HG03159 (cell line): ENCODE measurements around the gene FBLN2.
"Not testable (repeated sequence)": the region's sequence is repeated elsewhere in the genome, so short reads cannot be mapped to it uniquely, and the experiment has no call there.

Source experiments
- ATAC-seq: cut with Tn5 transposase; IDR thresholded peaks from one replicate; pipeline ENCODE4 v1.9.1; 2021; ENCODE audit warnings: mild to moderate bottlenecking, moderate library complexity; ENCODE audit not compliant: unreplicated experiment

The FBLN2 gene

DNA sequence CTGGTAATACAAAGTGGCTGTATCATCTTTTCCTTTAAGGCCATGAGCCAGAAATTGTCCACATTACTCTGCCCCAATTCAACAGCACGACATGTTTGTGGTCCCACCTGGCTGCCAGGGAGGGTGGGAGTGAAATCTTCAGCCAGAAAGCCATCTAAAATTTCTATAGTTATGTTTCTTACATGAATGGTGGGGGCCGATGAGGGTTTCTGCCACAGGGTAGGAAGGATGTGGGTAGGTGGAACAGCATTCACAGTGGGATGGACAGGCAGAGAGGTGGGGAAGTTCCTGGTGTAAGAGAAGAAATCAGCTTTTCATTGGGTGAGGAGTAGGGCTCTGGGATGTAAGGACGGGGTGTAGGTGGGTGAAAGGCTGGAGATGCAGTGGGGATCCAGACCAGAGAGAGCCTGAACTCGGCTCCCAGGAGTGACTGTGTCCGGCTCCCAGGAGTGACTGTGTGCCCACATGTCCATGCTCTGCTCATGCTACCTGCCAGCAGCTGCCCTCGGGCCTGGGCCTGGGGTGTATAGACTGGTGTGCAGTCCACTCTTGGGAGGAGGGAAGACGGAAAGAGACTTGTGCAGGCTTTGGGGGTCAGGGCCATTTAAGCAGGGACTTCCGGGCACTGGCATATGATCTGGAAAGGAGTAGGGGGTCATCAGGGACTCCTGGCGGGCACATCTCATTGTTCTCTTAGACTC, 3.8 kb upstream of the FBLN2 start:
- ATAC-seq, result no peak

DNA sequence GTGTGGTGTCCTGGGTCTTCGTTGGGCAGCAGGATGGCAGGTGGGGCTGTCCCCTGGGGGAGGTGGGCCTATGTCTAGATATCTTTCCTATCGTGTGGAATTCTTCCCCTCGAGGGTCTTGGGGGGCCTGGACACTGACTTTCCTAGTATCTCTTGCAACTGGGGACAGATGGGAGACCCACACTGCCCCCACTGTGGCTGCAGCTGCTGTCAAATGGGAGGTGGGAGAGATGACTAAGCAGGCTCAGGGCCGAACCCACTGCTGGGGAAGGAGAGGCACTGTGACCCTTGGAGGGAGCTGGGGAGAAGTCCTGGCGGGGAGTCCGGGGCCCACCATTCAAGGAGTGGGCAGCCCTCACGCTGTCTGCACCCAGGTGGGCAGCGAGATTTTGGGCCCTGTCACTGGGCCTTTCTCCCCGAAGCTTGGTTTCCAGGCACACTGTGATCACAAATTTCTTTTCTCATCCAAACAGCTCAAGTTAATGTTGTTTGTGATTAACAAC, 2.9 kb upstream of the FBLN2 start:
- ATAC-seq, result no peak

DNA sequence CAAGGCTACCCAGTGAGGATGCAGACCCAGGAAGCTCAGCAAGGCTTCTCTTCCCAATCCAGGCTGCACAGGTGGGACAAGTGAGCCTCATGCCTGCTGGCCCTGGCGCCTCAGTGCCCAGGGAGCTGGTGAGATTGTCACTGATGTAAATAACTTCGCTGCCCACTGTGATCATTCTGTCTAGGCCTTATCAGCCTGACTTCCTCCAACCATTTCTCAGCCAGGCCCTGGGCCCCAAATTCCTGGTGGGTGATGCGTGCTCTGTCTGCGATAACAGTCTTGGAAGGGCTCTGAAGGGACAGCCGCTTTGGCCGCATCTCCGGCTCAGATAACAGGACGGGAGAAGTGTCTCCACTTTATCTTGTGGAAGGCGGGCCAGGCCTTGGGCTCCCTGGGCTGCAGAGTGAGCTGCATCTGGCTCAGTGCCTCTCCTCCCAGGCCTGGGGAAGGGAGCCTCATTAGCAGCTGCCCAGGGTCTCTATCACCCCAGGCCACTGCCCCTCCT, 2.2 kb upstream of the FBLN2 start:
- ATAC-seq, result no peak

DNA sequence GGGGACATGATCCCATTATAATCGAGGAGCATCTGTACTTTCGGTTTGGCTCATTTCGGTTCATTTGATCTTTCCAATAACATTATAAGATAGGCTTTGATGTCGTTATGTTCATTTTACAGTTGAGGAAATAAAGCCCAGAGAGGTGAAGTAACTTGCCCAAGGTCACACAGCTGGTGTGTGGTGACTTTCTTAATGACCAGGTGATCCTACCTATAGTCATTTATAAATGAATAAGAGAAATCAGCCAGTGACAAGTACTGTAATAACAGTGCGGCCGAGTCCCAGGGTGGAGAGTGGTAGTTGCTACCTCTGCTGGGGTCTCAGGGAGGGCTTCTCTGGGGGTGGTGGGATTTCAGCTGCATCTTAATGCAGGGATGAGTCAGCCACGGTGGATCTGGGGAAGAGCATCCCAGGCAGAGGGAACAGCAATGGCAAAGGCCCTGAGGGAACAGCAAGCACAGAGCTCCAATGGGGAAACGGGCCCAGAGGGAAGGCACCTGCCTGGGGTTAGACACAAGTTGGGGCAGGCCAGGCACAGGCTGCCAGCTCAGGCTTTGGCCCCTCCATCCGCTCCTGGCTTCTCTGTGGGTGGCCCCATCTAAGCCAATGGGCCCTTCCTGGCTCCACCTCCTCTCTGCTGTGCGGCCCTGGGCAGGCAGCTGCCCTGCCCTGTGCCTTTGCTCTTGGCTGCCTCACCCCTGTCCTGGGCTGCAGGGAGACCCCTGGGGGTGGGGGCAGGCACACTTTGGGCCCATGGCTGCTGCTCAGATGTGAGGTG, 1.1 kb upstream of the FBLN2 start:
- no peak for ATAC-seq

DNA sequence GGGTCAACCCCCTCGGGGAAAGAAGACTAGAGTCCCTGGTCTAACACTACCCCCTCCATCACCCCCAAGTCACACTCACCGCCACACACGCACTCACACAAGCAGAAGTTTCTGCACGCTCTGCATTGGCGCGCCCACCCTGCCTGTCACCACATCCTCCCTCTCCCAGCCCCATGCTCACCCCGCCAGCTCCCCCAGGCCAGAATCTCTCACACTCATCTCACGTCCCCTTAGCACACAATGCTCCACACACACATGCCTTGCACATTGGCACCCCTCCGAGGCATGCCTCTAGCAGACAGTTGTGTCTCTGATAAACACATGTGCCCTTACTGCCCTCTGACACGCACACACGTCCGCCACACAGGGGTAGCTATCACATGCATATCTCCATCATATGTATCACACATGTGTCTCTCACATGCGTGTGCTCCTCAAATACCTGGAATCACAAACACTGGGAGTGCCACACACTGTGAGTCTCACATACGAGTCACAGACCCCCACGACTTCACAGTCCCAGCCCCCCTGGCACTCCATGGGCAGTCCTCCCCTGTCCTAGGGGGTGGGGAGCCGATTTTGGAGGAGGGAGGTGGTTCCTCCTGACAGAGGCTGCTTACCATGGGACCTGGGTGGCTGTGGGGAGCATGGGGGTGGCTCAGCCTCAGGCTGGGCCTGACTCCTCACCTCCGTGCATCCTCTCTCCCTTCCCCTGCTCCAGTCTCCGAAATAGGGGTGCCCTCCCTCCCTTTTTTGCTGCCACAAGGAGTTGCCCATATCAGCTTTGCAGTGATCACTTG, 898 bp downstream of the FBLN2 start:
- no peak for ATAC-seq

DNA sequence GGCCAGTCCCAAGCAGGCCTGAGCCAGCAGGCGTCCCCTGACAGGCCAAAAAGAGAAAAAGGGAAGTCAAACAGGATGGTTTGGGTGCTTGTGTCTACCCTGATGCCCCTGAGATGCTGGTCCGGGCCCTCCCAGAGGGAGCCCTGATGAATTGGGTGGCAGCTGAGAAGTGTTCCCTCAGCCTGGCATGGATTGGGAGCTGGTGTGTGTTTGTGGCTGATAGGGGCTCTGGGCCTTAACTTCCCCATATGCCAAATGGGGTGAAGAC, 1.4 kb downstream of the FBLN2 start:
- no peak for ATAC-seq

DNA sequence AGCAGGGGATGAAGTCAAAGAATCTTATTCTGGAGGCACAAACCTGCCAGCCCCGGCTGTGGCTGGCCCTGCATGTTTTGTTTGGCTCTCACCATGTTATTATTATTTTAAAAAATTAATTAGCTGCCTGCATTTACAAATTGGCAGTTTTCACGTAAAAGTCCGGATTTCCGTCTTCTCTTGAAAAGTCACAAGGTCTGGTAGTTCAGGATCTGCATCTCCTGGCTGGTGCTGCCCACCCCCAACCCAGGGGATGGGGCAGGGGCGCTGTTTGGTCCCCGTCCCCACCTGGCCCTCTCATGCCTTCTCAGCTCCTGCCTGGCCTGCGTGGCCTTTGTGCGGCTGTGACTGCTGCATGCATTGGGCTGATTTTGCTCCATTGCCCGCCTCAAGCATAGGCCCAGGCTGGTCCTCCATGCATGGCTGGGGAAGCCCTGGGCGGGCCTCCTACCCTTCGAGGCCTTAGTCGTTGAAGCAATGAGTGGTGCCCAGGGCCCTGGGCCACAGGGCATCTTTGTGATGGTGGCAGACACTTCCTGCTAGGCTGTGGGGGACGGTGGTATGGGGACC, 2.0 kb downstream of the FBLN2 start:
- no peak for ATAC-seq

DNA sequence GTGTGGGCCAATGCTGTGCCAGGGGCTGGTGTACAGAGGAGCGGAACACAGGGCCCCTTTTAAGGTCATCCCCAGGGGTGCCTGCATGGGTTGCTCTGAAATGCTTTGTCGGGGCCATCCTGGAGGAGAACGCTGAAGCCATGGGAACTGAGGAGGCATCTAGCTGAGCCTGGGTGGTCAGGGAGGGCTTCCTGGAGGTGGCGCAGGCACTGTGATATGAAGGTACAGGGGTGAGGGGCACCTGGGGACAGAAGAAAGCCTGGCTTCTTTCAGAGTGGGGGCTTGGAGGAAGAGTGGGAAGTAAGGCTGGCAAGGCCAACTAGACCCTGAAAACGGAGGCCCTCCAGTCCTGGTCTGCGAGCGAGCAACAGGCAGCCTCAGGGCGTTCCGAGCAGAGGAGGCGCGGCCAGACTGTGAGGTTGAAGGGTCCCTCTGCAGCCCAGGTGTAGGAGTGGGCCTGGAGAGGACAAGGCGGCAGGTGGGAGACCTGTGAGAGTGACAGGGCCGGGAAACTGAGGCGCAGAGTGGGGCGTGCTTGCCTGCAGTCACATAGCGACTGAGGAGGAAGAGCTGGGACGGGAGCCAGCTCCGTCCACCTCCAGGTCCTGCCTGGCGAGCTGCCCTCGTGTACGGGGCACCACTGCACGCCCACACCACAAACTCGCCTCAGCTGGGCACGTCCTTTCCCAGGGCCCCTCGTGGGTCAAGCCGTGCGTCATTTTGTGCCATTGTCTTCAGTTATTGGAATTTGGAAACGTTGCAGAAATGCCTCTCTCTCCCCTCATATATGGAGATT, 4.1 kb downstream of the FBLN2 start:
- ATAC-seq, result no peak

DNA sequence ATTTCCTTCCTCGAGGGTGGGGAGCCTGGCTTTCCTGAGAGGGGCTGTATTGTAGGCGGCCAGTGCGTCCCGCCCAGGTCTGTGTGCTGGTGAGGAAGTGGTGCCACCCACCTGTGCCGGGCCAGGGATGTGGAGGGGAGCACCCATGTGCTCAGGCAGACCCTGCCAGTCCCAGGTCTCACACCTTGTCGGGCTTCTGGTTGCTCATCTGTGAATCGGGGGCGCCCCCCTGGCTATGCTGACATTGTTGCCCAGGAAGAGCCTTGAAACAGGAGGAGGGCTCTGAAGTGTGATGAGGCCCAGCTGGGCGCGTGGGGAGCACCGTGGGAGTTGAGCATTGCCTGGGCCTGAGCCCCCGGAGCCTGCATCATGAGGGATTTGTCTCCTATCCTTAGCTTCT, 4.8 kb downstream of the FBLN2 start:
- ATAC-seq, result no peak

DNA sequence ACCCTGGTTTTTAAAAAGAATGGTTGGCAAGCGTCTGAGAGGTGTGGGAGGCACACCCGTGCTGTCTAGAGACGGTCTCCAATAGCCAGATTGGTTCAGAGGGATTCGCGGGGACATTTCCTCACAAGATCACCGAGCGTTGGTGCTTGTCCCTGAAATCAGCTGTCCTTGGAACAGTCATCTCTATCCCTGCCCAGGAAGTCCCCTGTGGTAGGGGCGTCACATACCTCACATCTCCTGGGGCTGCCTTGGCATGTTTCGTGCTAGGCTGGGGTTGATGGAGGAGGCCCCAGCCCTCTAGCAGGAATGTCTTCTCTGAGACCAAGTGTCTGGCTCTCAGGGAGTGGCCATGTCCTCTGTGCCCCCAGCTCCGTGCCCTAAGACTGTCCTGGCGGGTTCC, 6.8 kb downstream of the FBLN2 start:
- ATAC-seq, result no peak

DNA sequence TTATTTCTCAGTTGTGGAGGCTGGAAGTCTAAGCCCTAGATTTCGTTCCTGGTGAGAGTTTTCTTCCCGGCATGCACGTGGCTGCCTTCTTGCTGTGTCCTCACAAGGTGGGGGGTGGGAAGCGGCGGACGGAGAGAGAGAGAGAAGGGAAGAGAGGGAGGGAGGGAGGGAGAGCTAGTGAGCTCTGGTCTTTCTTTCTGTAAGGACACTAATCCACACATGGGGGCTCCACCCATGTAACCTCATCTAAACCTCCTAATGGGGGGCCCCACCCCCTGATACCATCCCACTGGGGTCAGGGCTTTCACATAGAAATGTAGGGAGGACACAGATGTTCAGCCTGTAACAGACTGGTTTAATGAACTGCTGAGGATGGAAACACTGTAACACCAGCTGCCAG, 7.3 kb downstream of the FBLN2 start:
- no peak for ATAC-seq

DNA sequence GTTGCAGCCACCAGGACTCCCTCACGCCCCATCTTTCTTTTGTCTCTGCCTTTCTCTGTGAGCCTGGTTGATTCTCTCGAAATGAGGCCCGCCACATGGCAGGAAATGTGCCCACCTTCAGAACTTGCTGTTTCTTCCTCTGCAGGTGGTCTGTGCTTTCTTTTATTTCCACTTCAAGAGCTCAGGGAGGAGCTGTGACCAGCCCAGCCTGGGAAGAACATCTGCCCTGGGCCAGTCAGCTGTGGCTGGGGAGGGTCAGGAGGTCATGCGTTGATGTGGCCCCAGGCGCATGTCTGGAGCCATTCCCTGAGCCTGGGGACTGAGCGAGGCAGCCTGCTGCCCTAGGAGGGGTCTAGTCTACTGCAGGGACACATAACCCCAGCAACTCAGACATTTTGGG, 8.0 kb downstream of the FBLN2 start:
- ATAC-seq, result no peak

DNA sequence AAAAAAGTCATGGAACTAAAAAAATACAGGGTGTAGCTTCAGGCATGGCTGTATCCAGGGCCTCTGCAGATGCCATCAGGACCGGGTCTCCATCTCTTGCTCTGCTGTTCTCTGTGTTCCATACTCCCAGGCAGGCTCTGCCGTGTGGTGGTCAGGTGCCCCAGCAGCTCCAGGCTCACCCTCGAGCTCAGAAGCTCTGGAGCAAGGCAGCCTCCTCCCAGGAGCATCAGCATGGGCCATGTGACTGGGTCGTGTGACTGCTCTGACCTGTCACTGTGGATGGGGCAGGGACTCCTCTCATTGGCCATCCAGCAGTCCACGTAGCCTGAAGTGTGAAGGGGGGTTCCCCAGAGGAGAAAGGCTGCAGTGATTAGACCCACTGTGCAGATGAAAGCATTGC, 8.5 kb downstream of the FBLN2 start:
- ATAC-seq, result no peak

DNA sequence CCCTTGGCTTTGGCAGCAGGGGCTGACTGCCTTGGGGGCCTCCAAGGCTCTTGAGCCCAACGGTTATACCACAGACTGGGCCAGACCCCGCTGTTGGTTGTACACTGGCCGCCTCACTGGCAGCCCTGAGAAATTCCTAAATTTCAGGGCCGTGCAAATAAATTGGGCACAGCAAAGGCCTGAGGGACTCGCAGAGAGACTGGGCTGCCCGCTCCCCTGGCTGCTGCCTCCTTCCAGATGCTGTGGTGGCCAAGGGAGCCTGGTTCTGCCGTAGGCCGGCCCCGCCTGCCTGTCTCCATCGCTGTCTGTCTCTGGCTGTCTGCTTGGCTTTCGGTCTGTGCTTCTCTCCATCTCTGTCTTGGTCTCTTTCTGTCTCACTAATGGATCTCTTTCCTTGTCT, 9.0 kb downstream of the FBLN2 start:
- ATAC-seq, result no peak

DNA sequence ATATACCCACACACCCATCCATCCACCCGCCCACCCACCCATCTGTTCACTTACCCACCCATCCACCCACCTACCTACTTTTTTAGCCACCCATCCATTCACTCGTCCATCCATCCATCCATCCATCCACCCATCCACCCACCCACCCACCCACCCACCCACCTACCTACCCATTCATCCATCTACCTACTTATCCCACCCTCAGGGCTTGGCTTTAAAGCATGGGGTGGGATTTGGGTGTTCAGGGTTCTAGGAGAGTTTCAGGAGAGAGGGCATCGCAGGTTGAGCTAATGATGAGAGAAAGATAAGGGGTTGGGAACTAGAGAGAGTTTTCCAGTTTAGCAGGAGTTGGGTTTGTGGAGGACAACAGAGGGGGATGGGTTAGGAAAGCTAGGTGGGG, 9.7 kb downstream of the FBLN2 start:
- no peak for ATAC-seq

DNA sequence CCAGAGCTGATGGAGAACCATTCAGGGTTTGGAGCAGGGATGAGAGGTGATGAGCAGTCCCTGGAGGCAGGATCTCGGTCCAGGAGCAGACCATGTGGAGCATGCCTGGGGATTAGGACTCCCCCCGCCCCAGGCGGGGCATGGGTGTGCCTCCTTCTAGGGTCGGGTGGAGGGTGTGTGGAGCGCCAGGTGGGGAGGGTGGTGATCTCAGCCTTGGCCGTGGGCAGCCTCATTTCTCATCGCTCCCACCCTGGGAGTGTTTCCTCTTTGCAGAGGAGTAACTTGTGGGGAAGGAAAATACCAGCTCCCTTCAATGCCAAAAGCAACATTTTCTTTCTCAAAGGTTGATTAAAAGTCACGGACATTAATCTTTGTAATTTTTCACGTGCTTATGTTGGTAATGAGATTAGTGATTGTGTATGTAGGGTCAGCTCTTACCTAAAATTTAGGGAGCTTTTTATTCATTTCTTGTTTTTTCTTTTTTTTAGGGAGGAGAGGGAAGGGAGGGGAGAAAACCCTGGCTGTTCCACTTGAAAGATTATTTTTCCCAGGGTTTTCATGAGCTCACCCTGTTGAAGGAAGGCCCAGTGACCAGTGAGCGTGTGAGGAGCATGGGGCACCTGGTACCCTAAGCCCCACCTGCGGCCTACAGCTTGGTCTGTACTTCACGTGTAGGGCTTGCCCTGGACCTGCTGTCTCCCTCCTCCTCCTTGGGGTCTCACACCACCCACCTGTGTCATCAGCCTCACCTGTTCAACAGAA, 11.0 kb downstream of the FBLN2 start:
- ATAC-seq, result no peak

DNA sequence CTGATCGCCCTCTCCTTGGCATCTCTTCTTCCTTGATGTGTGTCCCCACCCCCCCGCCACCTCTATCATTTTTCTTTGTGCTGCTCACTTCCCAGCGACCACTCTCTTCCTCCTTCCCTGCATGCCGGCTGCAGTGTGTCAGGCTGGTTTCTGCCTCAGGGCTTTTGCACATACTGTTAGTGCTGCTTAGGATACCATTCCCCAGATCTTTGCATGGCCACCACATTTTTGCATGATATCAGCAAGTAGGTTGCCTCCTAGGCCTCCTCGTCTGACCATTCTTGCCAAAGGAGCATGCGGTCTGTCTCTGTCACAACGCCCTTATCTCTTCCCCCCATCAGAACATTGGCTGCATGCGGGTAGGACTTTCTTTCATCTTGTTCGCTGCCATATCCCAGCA, 12.5 kb downstream of the FBLN2 start:
- ATAC-seq, result no peak

DNA sequence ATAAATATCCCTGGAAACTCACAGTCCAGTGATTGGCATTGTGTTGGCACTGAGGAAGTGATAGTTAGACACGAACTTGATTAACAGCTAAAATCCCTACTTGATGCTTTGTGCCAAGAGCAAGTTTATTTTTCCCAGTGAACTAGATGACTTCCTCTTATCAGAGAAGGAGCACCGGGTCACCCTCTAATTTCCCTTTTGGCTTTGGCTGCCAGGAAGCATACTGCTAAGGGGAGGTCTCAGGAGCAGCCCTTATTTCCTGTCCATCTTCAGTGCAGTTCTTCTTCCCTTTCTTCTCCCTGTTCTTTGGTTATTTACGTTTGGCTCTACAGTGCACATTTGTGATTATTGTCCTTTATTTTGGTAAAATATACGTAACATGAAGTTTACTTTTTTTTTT, 13.0 kb downstream of the FBLN2 start:
- ATAC-seq, result no peak

DNA sequence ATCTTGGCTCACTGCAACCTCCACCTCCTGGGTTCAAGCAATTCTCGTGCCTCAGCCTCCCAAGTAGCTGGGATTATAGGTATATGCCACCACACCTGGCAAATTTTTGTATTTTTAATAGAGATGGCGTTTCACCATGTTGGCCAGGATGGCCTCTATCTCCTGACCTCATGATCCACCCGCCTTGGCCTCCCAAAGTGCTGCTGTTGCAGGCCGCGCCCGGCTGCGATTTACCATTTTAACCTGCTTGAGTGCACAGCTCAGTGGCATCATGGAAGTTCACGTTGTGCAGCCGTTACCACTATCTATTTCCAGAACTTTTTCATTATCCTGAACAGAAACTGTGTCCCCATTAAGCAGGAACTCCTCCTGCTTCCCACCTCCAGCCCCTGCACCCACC, 13.5 kb downstream of the FBLN2 start:
- not testable (repeated sequence) for ATAC-seq

DNA sequence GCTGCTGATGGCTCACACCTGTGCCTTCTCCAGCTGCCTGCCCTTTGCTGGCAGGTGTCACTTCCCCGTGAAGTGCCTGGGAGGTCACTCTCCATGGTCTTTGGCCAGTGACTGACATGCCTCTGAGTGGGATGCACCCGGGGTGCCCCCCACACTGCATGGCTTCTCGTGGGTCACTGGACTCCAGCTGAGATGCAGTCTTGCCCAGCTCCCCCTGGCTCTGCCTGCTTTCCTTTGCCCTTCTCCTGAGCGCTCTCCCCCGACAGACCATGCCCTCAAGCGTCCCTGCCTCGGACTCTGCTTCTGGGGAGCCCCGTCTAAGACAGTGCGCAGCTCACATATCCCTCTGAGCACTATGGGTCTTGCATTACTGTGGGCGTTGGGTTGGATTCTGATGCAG, 14.4 kb downstream of the FBLN2 start:
- no peak for ATAC-seq
